Fibroblast of skin of scalp (primary cell): ENCODE results near the gene PNPLA5.

ENCODE experiments used
- DNase-seq: peaks from one replicate; pipeline ENCODE4 v3.0.0-alpha.2; 2013

Gene PNPLA5

DNA sequence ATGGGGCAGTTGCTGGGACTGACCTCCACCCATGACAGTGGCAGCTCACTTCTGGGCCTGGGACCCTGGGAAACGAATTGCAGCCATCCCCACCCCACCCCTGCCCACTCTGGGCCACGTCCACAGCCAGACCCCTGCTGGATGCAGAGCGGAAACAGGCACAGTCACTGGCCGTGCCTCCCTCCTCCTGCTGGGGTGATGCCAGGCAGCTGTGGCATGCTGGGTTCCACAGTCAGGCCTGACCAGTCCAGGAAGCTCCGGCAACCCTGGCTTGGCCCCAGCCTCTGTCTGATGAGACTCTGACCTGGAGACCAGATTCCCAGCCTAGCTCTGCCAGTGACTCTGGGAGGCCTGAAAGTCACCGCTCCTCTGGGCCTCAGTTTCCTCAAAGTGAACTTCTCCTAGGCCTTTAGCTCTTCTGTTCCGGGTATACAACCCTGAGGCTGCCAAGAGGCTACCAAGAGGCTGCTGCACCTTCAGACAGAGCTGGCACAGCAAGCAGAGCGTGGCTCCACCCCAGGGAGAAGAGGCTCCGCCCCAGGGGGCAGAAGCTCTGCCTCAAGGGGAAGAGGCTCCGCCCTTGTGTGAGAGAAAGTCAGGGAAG lies 38.4 kb downstream of the PNPLA5 start:
- DNase-seq: no peak

DNA sequence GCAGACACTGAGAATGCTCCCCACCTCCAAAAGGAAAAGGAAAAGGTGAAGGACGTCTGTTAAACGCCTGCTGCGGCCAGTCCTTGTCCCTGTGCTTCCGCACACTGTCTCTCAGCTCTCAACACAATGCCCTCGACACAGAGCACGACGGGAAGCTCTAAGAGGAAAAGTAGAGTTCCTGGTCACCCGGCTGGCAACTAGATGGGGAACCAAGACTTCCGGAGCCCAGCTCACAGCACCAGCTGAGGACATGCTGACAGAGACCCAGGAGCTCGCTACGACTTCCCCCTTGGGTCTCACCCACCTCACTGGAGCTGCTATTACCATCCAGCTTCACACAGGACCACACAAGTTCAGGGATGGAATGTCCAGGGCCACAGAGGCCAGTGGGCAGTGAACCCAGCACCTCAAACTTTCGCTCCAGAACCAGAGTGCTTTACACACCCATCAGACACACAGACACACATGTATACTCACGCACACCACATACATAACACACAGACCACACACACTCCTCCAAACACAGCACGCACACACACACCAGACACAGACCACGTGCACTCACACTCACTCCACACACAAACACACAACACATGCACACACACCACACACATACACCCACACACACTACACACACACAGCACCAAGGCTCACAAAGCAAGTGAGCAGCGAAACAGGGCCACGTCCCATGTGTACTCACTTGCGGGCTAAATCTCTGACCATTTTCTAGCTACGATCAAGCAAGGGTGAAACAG lies 39.1 kb downstream of the PNPLA5 start:
- no peak for DNase-seq

DNA sequence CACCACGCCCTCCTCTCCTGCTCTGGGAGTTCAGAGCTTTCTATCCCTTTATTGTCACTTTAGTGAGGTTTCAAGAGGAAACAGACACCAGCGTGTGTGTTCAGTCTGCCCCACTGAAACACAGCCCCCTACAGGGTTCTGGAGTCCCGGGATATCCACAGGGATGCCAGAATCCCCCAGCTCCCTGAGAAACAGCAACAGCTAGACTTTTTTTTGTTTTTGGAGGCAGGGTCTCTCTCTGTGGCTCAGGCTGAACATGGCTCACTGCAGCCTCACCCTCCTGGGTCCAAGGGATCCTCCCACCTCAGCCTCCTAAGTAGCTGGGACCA lies 39.9 kb downstream of the PNPLA5 start:
- DNase-seq: no peak

- no peak for DNase-seq
Observed at GRCh38 chr22:43851058-43851978, 40.5 kb downstream of the PNPLA5 start.

- no peak for DNase-seq
Observed at GRCh38 chr22:43850529-43850928, 41.3 kb downstream of the PNPLA5 start.

GRCh38 chr22:43849731-43850130 lies 42.1 kb downstream of the PNPLA5 start:
- DNase-seq: no peak

DNA sequence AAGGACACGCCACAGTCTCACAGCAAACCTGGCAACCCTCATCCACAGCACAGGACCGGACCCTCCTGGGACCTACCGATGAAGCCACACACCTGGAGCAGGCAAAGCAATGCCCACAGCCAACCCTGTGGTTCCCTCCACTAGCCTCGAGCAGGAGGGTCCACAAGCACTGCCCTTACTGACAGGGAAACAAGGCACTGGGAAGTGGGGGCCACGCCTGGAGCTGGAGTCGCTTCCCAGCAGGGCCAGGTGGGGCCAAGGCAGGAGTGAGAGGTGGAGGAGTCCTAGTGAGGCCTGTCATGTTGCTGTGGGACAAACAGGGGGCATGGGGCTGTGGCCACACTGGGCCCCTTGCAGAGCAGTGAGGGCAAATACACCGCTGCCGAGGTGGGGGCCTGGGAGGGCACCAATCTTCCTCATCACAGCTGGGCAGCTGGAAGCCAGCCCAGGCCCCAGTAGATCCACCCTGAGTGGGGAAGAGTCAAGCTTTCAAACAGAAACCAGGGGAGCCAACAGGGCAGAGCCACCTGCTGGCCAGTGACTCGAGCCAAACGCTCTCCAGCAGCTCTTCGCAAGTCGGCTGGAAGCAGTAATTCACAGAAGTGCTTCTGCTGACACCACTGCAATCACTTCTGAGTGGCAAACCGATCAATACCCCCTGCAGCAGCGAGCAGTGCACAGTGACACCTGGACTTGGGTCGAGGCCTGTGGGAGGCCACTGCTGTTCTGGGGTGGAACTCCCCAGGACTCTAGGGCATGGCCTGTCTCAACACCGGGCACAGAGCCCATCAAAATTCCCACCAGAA lies 43.2 kb downstream of the PNPLA5 start:
- peak; percentile 22 for DNase-seq

- DNase-seq: no peak
Observed at GRCh38 chr22:43847376-43848289, 44.2 kb downstream of the PNPLA5 start.

- no peak for DNase-seq
Observed at GRCh38 chr22:43846966-43847365, 44.8 kb downstream of the PNPLA5 start.

GRCh38 chr22:43845981-43846380 lies 45.8 kb downstream of the PNPLA5 start:
- no peak for DNase-seq

DNA sequence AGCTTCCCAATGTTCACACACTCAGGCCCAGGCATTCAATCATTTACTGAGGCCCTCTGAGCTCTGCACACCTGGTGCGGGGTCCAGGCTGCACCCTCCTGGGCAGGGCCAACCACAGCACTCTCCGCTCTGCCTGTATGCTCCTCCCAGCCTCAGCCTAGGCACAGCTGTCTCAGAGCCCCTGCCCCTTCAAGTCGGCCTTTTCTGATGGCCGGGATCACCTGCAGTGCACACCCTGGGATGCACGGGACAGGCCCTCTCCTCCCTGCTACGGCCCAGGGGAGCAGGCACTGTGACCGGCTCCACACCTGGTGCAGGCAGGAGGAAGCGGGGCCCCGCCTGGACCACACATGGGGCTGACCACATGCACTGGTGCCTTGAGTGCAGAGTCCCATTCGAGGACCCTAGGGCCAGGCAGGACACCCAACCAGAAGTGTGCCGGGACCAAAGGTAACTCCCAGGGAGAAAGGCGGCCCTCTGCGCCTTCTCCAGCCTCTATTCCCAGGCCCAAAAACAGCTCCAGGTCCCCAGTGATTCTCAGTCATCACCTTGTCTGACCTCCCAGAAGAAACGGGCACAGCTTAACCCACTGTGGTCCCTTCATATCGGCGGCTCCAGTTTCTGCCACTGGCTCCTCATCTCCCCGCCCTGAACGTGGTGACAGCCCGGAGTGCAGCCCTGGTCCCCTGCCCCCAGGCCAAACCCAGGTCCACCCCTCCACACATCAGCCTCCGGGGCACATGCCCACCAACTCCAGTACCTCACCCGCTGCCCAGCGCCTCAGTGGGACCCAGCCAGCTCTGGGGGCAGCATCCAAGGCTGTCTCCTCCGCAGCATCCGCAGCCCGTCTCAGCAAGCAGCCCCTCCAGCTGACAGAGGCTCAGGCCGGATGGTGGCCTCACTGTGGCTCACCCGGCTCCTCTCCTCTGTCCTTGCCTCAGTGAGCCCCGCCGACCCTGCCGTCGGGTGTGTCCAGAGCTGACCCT lies 47.0 kb downstream of the PNPLA5 start:
- no peak for DNase-seq

DNA sequence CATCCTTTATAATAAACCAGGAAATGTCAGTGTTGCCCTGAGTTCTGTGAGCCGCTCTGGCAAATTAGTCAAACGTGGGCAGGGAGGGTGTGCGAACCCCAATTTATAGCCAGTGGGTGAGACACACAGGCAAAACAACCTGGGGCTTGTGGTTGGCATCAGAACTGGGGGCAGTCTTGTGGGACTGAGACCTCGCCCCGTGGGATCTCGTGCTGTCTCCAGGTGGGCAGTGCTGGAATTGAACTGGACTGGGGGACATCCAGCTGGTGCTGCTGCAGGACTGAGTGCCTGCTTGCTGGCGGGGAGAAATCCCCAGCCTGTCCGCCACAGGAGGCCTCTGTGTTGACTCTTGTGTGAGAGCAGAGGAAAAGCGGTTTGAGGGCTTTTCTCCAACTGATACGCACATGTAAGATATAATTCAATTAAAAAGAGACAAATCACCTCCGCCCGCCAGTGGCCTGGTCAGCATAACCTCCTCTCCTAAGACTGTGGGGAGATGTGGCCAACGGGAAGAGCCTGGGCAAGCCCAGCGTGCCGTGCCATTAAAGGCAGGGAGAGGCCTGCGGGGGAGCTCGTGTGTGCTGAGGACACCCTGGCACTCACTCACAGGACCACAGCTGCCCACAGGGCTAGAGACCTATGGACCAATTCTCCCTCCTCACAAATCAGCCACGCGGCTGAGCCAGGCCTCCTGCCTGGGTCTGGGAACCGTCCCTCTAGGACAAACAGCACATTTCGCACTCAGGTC lies 47.9 kb downstream of the PNPLA5 start:
- DNase-seq: no peak

GRCh38 chr22:43841742-43842141 lies 50.1 kb downstream of the PNPLA5 start:
- no peak for DNase-seq

- no peak for DNase-seq
Observed at GRCh38 chr22:43840851-43841250, 51.0 kb downstream of the PNPLA5 start.

- DNase-seq: no peak
Observed at GRCh38 chr22:43840431-43840830, 51.4 kb downstream of the PNPLA5 start.

DNA sequence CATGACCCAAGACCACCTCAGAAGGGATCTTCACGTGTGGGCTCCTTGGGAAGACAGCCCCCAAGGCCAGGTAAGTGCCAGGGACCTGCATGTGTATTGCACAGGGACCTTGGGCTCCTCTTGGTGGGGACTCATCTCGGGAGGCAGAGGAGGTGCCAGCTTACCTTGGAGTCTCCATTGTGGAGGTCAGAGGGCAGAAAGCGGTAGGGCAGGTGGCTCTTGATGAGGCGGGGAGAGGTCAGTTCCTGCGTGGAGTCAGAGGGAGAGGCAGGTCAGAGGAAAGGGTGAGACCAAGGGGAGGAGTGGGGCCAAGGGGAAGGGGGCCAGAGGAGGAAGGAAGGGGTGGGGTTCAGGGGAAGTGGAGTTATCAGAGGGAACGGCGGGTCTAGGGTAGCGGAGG lies 52.0 kb downstream of the PNPLA5 start:
- DNase-seq: no peak

- DNase-seq: no peak
Observed at GRCh38 chr22:43838571-43839307, 53.1 kb downstream of the PNPLA5 start.

DNA sequence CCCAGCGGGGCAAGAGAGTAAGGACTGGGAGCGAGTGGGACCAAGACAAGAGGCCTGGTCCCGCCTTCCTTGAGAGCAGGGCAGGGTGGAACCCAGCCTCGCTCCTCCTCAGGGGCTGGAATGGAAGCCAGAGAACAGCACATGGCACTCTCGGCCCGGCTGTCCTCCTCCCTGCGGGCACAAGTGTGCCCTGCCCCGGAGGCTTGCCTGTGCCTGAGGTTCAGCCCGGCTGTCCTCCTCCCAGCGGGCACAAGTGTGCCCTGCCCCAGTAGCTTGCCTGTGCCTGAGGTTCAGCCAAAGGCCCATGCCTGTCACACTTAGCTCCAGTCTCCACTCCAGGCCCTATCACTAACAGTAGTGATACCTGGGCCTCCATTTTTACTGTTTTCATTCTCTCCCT lies 53.7 kb downstream of the PNPLA5 start:
- DNase-seq: no peak

DNA sequence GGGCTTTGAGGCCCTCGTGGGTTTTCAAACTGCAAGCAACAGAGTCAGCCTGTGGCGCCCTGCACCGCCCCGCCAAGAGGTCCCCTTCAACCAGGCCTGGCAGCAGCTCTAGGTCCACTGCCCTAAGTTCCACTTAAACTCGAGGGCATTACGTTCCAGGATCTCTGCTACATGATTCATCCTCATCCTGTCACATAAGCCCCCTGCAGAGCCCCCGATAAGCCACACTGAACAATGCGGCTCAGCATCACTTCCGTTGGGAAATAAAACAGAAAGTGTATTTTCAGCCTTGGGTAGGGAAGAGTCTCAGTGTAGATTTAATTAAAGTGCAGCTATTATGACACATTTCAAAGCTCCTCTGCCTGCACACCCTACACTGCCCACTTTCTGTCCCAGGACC lies 54.1 kb downstream of the PNPLA5 start:
- no peak for DNase-seq
